H1 (cell line): ENCODE results near the gene FGF5. TPM values are rescaled to one million over a fixed set of nuclear protein-coding genes. Genes with fewer than 3 reads are reported as not detected.

ENCODE experiments used
- CTCF ChIA-PET: fragments of 300-600 bp; sonication (Branson Sonifier 250); formaldehyde crosslinking; loops from one replicate; lab custom pipeline; 2021; ENCODE audit not compliant: partially characterized antibody; lab: Charles Lee
- POLR2A ChIA-PET: fragments of 300-600 bp; sonication (Branson Sonifier 250); formaldehyde crosslinking; loops from one replicate; lab custom pipeline; 2021; ENCODE audit warnings: inconsistent platforms; ENCODE audit not compliant: partially characterized antibody; lab: Charles Lee
- DNase-seq, 2 experiments: peaks; one replicate each; pipeline versions ENCODE4 v3.0.0 to v3.0.0-alpha.2; 2010 to 2022; ENCODE audit warnings: low spot score in 2 of 2, low read depth in 1 of 2, mixed read lengths in 1 of 2
- FAIRE-seq: peaks from 2 replicates; lab custom pipeline; 2011; peaks lifted over from hg19 to GRCh38; lab: Jason Lieb, UNC
- H2AFZ ChIP-seq: 2 replicates; pipeline ENCODE4 v1.8.1; 2012; ENCODE audit warnings: low read length, inconsistent platforms
- H2AK5ac ChIP-seq: 2 replicates; pipeline ENCODE4 v1.6.1; 2013; ENCODE audit warnings: low read depth, low read length
- H2BK120ac ChIP-seq: replicated peaks from 2 replicates; pipeline ENCODE3; 2013; ENCODE audit warnings: low read depth, low read length, inconsistent platforms
- H2BK12ac ChIP-seq: 2 replicates; pipeline ENCODE4 v1.6.1; 2013; ENCODE audit warnings: low read depth, low read length
- H2BK15ac ChIP-seq: 2 replicates; pipeline ENCODE4 v1.6.1; 2013; ENCODE audit warnings: low read length
- H2BK20ac ChIP-seq: 2 replicates; pipeline ENCODE4 v1.6.1; 2013; ENCODE audit warnings: low read length
- H2BK5ac ChIP-seq: 2 replicates; pipeline ENCODE4 v1.6.1; 2013; ENCODE audit warnings: low read depth, low read length
- H3K14ac ChIP-seq: 2 replicates; pipeline ENCODE4 v1.6.1; 2013; ENCODE audit warnings: inconsistent platforms; ENCODE audit not compliant: insufficient read length
- H3K18ac ChIP-seq: 2 replicates; pipeline ENCODE4 v1.6.1; 2013; ENCODE audit warnings: low read length; ENCODE audit errors: extremely low read depth
- H3K23ac ChIP-seq: 2 replicates; pipeline ENCODE4 v1.6.1; 2013; ENCODE audit warnings: inconsistent platforms; ENCODE audit not compliant: insufficient read length
- H3K23me2 ChIP-seq: 2 replicates; pipeline ENCODE4 v1.6.1; 2013; ENCODE audit warnings: low read depth, low read length
- H3K27ac ChIP-seq: 2 replicates; pipeline ENCODE4 v1.6.1; 2011; ENCODE audit warnings: low read depth, low read length, inconsistent platforms
- H3K27me3 ChIP-seq, 4 experiments: replicated peaks in 1 of 4; 1 replicate in 1 of 4; 2 replicates in 3 of 4; pipeline versions ENCODE4 v1.6.1 to v1.8.1; 2011 to 2013; ENCODE audit warnings: low read length in 3 of 4, mild to moderate bottlenecking in 3 of 4, inconsistent platforms in 2 of 4, mixed read lengths in 2 of 4, moderate library complexity in 1 of 4; ENCODE audit not compliant: control insufficient read depth in 3 of 4, insufficient read depth in 3 of 4; ENCODE audit errors: extremely low read depth in 1 of 4
- H3K36me3 ChIP-seq, 4 experiments: 2 replicates each; pipeline versions ENCODE4 v1.6.1 to v1.8.1; 2011 to 2013; ENCODE audit warnings: mild to moderate bottlenecking in 4 of 4, low read length in 3 of 4, moderate library complexity in 2 of 4, control low read depth in 1 of 4, inconsistent platforms in 1 of 4; ENCODE audit not compliant: insufficient read depth in 4 of 4, control insufficient read depth in 2 of 4
- H3K4ac ChIP-seq: replicated peaks from 2 replicates; pipeline ENCODE3; 2013; ENCODE audit warnings: low read length, low read depth, mixed read lengths, inconsistent platforms; ENCODE audit not compliant: insufficient read length
- H3K4me1 ChIP-seq, 4 experiments: replicated peaks in 1 of 4; 1 replicate in 1 of 4; 2 replicates in 3 of 4; pipeline versions ENCODE4 v1.6.1 to v1.8.1; 2011 to 2013; ENCODE audit warnings: low read length in 3 of 4, inconsistent platforms in 2 of 4, mixed read lengths in 1 of 4; ENCODE audit not compliant: insufficient read depth in 4 of 4, control insufficient read depth in 3 of 4
- H3K4me2 ChIP-seq, 2 experiments: 2 replicates each; pipeline versions ENCODE4 v1.6.1 to v1.8.1; 2011 to 2013; ENCODE audit warnings: low read depth in 2 of 2, low read length in 2 of 2, control low read depth in 1 of 2, inconsistent platforms in 1 of 2, mild to moderate bottlenecking in 1 of 2; ENCODE audit not compliant: insufficient read depth in 1 of 2
- H3K4me3 ChIP-seq, 4 experiments: fragments of 200-600, 300-600 bp in 1 of 4; sonication (generic), shearing (Covaris generic), sonication (Bioruptor Twin) in 1 of 4; 2 replicates each; pipeline versions ENCODE4 v1.5.1 to v1.8.1; 2011 to 2016; ENCODE audit warnings: low read length in 4 of 4, low read depth in 3 of 4, control low read depth in 2 of 4, inconsistent platforms in 2 of 4, mild to moderate bottlenecking in 2 of 4, mixed read lengths in 1 of 4, moderate library complexity in 1 of 4; ENCODE audit not compliant: insufficient read depth in 2 of 4; ENCODE audit errors: extremely low read depth in 1 of 4
- H3K56ac ChIP-seq: replicated peaks from 2 replicates; pipeline ENCODE3; 2013; ENCODE audit warnings: low read depth, mild to moderate bottlenecking, mixed read lengths, low read length, inconsistent platforms; ENCODE audit not compliant: insufficient read length
- H3K79me1 ChIP-seq: 2 replicates; pipeline ENCODE4 v1.6.1; 2013; ENCODE audit warnings: low read depth, low read length, control low read depth
- H3K79me2 ChIP-seq, 2 experiments: 2 replicates each; pipeline versions ENCODE4 v1.6.1 to v1.8.1; 2012 to 2013; ENCODE audit warnings: low read length in 2 of 2, mild to moderate bottlenecking in 2 of 2, inconsistent platforms in 1 of 2; ENCODE audit not compliant: insufficient read depth in 2 of 2, control insufficient read depth in 1 of 2
- H3K9ac ChIP-seq, 4 experiments: replicated peaks in 1 of 4; 1 replicate in 1 of 4; 2 replicates in 3 of 4; pipeline versions ENCODE4 v1.6.1 to v1.8.1; 2011 to 2013; ENCODE audit warnings: low read depth in 3 of 4, low read length in 3 of 4, control low read depth in 2 of 4, mild to moderate bottlenecking in 2 of 4, moderate library complexity in 2 of 4, inconsistent platforms in 1 of 4; ENCODE audit errors: extremely low read depth in 1 of 4
- H3K9me3 ChIP-seq, 2 experiments: 2 replicates each; pipeline versions ENCODE4 v1.6.1 to v1.8.1; 2012 to 2013; ENCODE audit warnings: mild to moderate bottlenecking in 2 of 2, moderate library complexity in 2 of 2, control low read depth in 1 of 2, inconsistent platforms in 1 of 2, low read depth in 1 of 2, low read length in 1 of 2, mixed read lengths in 1 of 2; ENCODE audit not compliant: insufficient read depth in 2 of 2
- H4K20me1 ChIP-seq, 2 experiments: replicated peaks in 1 of 2; 2 replicates each; pipeline versions ENCODE3 to v1.8.1; 2011 to 2013; ENCODE audit warnings: inconsistent platforms in 2 of 2, low read length in 2 of 2, mild to moderate bottlenecking in 1 of 2; ENCODE audit not compliant: insufficient read depth in 2 of 2, control insufficient read depth in 1 of 2
- H4K5ac ChIP-seq: 2 replicates; pipeline ENCODE4 v1.6.1; 2013; ENCODE audit warnings: low read length, low read depth, mixed read lengths, inconsistent platforms; ENCODE audit not compliant: insufficient read length
- H4K8ac ChIP-seq: 2 replicates; pipeline ENCODE4 v1.8.0; 2013; ENCODE audit warnings: mild to moderate bottlenecking, moderate library complexity, low read length, inconsistent platforms; ENCODE audit not compliant: insufficient read depth; ENCODE audit errors: extremely low read depth
- H4K91ac ChIP-seq: replicated peaks from 2 replicates; pipeline ENCODE3; 2013; ENCODE audit warnings: low read length, mixed read lengths, inconsistent platforms; ENCODE audit not compliant: insufficient read length
- CHD2 ChIP-seq: IDR thresholded peaks from 2 replicates; pipeline ENCODE4 v1.6.1; 2012; ENCODE audit warnings: low read length, improper control_type of control experiment
- NANOG ChIP-seq: IDR thresholded peaks from 2 replicates; pipeline ENCODE4 v1.6.1; 2011; ENCODE audit warnings: low read length, low read depth, mild to moderate bottlenecking, inconsistent platforms; ENCODE audit not compliant: insufficient read depth, poor library complexity, severe bottlenecking
- POLR2A ChIP-seq, 2 experiments: IDR thresholded peaks; 1 replicate in 1 of 2; 2 replicates in 1 of 2; pipeline ENCODE4 v1.6.1; 2011; ENCODE audit warnings: low read depth in 2 of 2, low read length in 2 of 2, mild to moderate bottlenecking in 2 of 2; ENCODE audit errors: control extremely low read depth in 1 of 2
- TCF12 ChIP-seq: IDR thresholded peaks from 2 replicates; pipeline ENCODE4 v1.6.1; 2011; ENCODE audit warnings: low read depth, mild to moderate bottlenecking, low read length
- YY1 ChIP-seq: IDR thresholded peaks from 2 replicates; pipeline ENCODE4 v1.6.1; 2011; ENCODE audit warnings: low read depth, mild to moderate bottlenecking, low read length
- WGBS, 2 experiments: shearing (Covaris generic) in 1 of 2; methylation state at CpG; one replicate each; pipeline versions ENCODE4 v1.1.6 to v1.1.7; 2013 to 2015; ENCODE audit warnings: low lambda C conversion rate in 2 of 2, mixed read lengths in 2 of 2, inconsistent platforms in 1 of 2, low coverage in 1 of 2, missing lambda C conversion rate in 1 of 2; ENCODE audit not compliant: insufficient replicate concordance in 2 of 2, insufficient coverage in 1 of 2, insufficient read length in 1 of 2; ENCODE audit errors: extremely low coverage in 1 of 2, missing lambda C conversion rate in 1 of 2; 5-methylcytosine and 5-hydroxymethylcytosine counted together
- polyA plus RNA-seq, 7 experiments: library from polyadenylated mRNA; depleted of rRNA in 3 of 7; stranded (reverse) in 5 of 7; unstranded in 2 of 7; fragments of >200 nt in 5 of 7; fragments of 200-250 nt in 2 of 7; gene quantifications; 1 replicate in 5 of 7; 2 replicates in 1 of 7; 4 replicates in 1 of 7; pipeline versions ENCODE4 v1.2.1 to v1.2.3, GENCODE V29; 2011 to 2013; ENCODE audit warnings: missing spikeins in 2 of 7, mixed read lengths in 2 of 7
- total RNA-seq: library from RNA; stranded (reverse); fragmentation: NEBNext Ultra II Directional; extraction: Animal tissue kit (Norgen Biotek cat#: 25700); gene quantifications from 2 replicates; pipeline ENCODE4 v1.2.1, GENCODE V29; 2021
- TF ChIP-seq, protein P1 (sequence below): IDR thresholded peaks from 2 replicates; pipeline ENCODE4 v1.6.1; 2011; ENCODE audit warnings: low read depth, mild to moderate bottlenecking, low read length; ENCODE audit not compliant: insufficient read depth
- TF ChIP-seq, protein P2 (sequence below): IDR thresholded peaks from 2 replicates; pipeline ENCODE4 v1.6.1; 2012; ENCODE audit warnings: inconsistent platforms

FGF5 gene
- total and polyA plus RNA-seq, 2 of the 8 experiments (the other 6 are each of a cell fraction or from before 2014, with no cell fraction given) = not detected

DNA sequence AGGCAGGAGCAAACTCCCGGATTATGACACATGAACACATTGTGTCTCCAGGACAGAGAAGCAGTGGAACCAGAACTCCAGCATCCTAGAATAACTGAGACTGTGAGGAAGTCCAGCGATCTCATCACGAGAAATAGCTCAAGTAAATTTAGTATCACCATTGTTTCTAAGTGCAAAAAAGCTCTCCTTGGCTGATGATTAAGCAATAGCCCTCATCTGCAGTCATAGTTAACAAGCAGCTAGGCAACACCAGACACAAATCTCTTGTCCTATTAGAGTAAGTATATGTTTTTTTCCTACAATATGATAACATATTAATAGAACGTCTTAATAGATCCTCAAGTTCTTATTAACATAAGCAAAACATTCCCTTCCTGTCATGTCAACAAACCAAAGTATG, 66.7 kb downstream of the FGF5 start:
- no peak overlapping the region for H2BK15ac ChIP-seq
- 78% methylated on average over 4 of the region's 4 CpGs; no CpG with 5 or more reads in 1 of the 2 experiments for WGBS, 2 experiments
- no peak overlapping the region for H3K27ac ChIP-seq
- ChIA-PET CTCF (interaction anchor here (0.6 to 5.3 kb wide), 4 partner anchors 68 to 1316 kb away, joined by 3 to 37 read pairs (median 5); partner anchors contain the start of gene FGF5), POLR2A (no interaction called here)
- no peaks in the 10 kb centered on the region for H3K79me2 ChIP-seq
- H3K23ac ChIP-seq = no peak overlapping the region
- no peak overlapping the region for H4K91ac ChIP-seq
- H3K56ac ChIP-seq = no peak overlapping the region
- H3K4me1 ChIP-seq = no peaks in the 10 kb centered on the region; a peak in 1 of 7 replicates
- H2AFZ ChIP-seq = no peak overlapping the region
- DNase-seq = no peak
- FAIRE-seq = no peak
- H3K4ac ChIP-seq = no peak overlapping the region
- H2BK12ac ChIP-seq = no peak overlapping the region
- no peak overlapping the region for H2BK5ac ChIP-seq
- H2BK20ac ChIP-seq = no peak overlapping the region
- H3K9ac ChIP-seq = no peak overlapping the region
- H4K20me1 ChIP-seq = no peaks in the 10 kb centered on the region
- H3K36me3 ChIP-seq = no peaks in the 10 kb centered on the region
- H3K14ac ChIP-seq = no peak overlapping the region
- no peak overlapping the region for H4K8ac ChIP-seq
- H3K18ac ChIP-seq = no peak overlapping the region
- no peak overlapping the region for H4K5ac ChIP-seq
- no peak overlapping the region for H2BK120ac ChIP-seq
- H3K23me2 ChIP-seq = peaks cover 2% of the 10 kb centered on the region; the same call in 1 of the 2 replicates
- no peak overlapping the region for H3K4me2 ChIP-seq
- H2AK5ac ChIP-seq = no peak overlapping the region
- peaks cover 0 to 11% (median 9%) of the 10 kb centered on the region in 4 experiments; a peak in 6 of 7 replicates for H3K27me3 ChIP-seq
- H3K4me3 ChIP-seq = no peak overlapping the region
- H3K9me3 ChIP-seq = no peaks in the 10 kb centered on the region
- no peaks in the 10 kb centered on the region for H3K79me1 ChIP-seq
- TF ChIP-seq, protein P1, sequence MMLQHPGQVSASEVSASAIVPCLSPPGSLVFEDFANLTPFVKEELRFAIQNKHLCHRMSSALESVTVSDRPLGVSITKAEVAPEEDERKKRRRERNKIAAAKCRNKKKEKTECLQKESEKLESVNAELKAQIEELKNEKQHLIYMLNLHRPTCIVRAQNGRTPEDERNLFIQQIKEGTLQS = no peak
- TF ChIP-seq, protein P2, sequence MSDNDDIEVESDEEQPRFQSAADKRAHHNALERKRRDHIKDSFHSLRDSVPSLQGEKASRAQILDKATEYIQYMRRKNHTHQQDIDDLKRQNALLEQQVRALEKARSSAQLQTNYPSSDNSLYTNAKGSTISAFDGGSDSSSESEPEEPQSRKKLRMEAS = no peak
- TF ChIP-seq POLR2A (IDR thresholded peaks at IDR 0.05; ENCODE audit: control extremely low read depth in 1 of 2, low read depth in 2 of 2, low read length in 2 of 2) (no peak), YY1 (no peak), NANOG (no peak), TCF12 (no peak), CHD2 (no peak)
